PC-3 (cell line): ENCODE results near the gene PANK1. TPM values are rescaled to one million over a fixed set of nuclear protein-coding genes. Genes with fewer than 3 reads are reported as not detected.

ENCODE experiments used
- ATAC-seq: fragments of 200-7000 bp; cut with Tn5 transposase; 2 replicates; pipeline ENCODE4 v1.9.1; 2020; ENCODE audit warnings: mild to moderate bottlenecking, moderate library complexity
- BruUV-seq: library from RNA; stranded (reverse); fragments of 400-500 nt; replicated peaks from 2 replicates; lab custom pipeline; 2021; lab: Mats Ljungman, UMichigan
- CTCF ChIA-PET: fragments of 300-600 bp; sonication (Branson Sonifier 250); formaldehyde crosslinking; loops from one replicate; lab custom pipeline; 2022; ENCODE audit warnings: antibody characterized with exemption; lab: Charles Lee
- POLR2A ChIA-PET: fragments of 300-600 bp; sonication (Branson Sonifier 250); formaldehyde crosslinking; loops from one replicate; lab custom pipeline; 2022; ENCODE audit warnings: antibody characterized with exemption; ENCODE audit not compliant: unreplicated experiment; lab: Charles Lee
- DNase-seq: peaks from one replicate; pipeline ENCODE4 v3.0.0-alpha.2; 2015
- H2AFZ ChIP-seq: fragments of 300-600 bp; sonication (generic); 2 replicates; pipeline ENCODE4 v1.6.0; 2016; ENCODE audit warnings: antibody characterized with exemption, low read length
- H3F3A ChIP-seq: fragments of 300-600 bp; sonication (generic); one replicate; pipeline ENCODE4 v1.6.0; 2017; ENCODE audit warnings: antibody characterized with exemption, low read length, control low read depth, mild to moderate bottlenecking; ENCODE audit not compliant: unreplicated experiment
- H3K27ac ChIP-seq: fragments of 300-600 bp; sonication (generic); 2 replicates; pipeline ENCODE4 v1.5.1; 2016; ENCODE audit warnings: mild to moderate bottlenecking, low read length
- H3K27me3 ChIP-seq: fragments of 300-600 bp; sonication (generic); 2 replicates; pipeline ENCODE4 v1.6.1; 2016; ENCODE audit warnings: low read length, mixed read lengths
- H3K36me3 ChIP-seq: fragments of 300-600 bp; sonication (generic); 2 replicates; pipeline ENCODE4 v1.6.1; 2016; ENCODE audit warnings: low read depth, mixed run types, low read length, mixed read lengths
- H3K4me1 ChIP-seq: fragments of 300-600 bp; sonication (generic); 2 replicates; pipeline ENCODE4 v1.5.1; 2016; ENCODE audit warnings: low read length; ENCODE audit not compliant: insufficient read depth
- H3K4me2 ChIP-seq: fragments of 300-600 bp; sonication (generic); 2 replicates; pipeline ENCODE4 v1.6.0; 2016; ENCODE audit warnings: low read length
- H3K4me3 ChIP-seq: fragments of 300-600 bp; sonication (generic); 2 replicates; pipeline ENCODE4 v1.5.1; 2016; ENCODE audit warnings: mild to moderate bottlenecking, low read length, mixed read lengths
- H3K79me2 ChIP-seq: fragments of 300-600 bp; sonication (generic); 2 replicates; pipeline ENCODE4 v1.6.1; 2017; ENCODE audit warnings: low read length, mixed read lengths
- H3K9ac ChIP-seq: fragments of 300-600 bp; sonication (generic); 2 replicates; pipeline ENCODE4 v1.6.0; 2016; ENCODE audit warnings: mild to moderate bottlenecking, low read length
- H3K9me2 ChIP-seq: fragments of 300-600 bp; sonication (generic); replicated peaks from 2 replicates; pipeline ENCODE4 v1.6.1; 2016; ENCODE audit warnings: mixed run types, low read length, mixed read lengths
- H3K9me3 ChIP-seq: fragments of 300-600 bp; sonication (generic); 2 replicates; pipeline ENCODE4 v1.6.1; 2016; ENCODE audit warnings: low read length, mixed read lengths
- H4K20me1 ChIP-seq: fragments of 300-600 bp; sonication (generic); 2 replicates; pipeline ENCODE4 v1.6.1; 2016; ENCODE audit warnings: low read length, mixed read lengths
- EZH2 ChIP-seq: fragments of 300-600 bp; sonication (generic); IDR thresholded peaks from one replicate; pipeline ENCODE4 v1.6.1; 2017; ENCODE audit warnings: antibody characterized with exemption, mild to moderate bottlenecking, low read length; ENCODE audit not compliant: unreplicated experiment
- EZH2phosphoT487 ChIP-seq: fragments of 300-600 bp; sonication (generic); IDR thresholded peaks from 2 replicates; pipeline ENCODE4 v1.6.1; 2018; ENCODE audit warnings: mild to moderate bottlenecking, antibody characterized with exemption, low read length, borderline replicate concordance
- intact Hi-C: fragments of 100-400 bp; cut with micrococcal nuclease; formaldehyde crosslinking; loops from 2 replicates; pipeline ENCODE4 v1.9.0; 2023
- total RNA-seq: library from RNA; depleted of rRNA; stranded (reverse); fragments of >200 nt; gene quantifications from 2 replicates; pipeline ENCODE4 v1.2.3, GENCODE V29; 2014
- TF ChIP-seq, protein P1 (sequence below): fragments of 300-600 bp; sonication (generic); conservative IDR thresholded peaks from 2 replicates; pipeline ENCODE4 v1.5.1; 2017; ENCODE audit warnings: antibody characterized with exemption, low read depth, mild to moderate bottlenecking, low read length

PANK1 gene
- total RNA-seq, 1 experiment from 2014 or later, result 3.9 TPM

- ATAC-seq (no peak), DNase-seq (no peak)
- Histone ChIP-seq H3K4me2 (no peak overlapping the region), H3K4me3 (no peak overlapping the region), H3K27me3 (no peaks in the 10 kb centered on the region), H2AFZ (no peak overlapping the region), H3K9me2 (no peaks in the 10 kb centered on the region), H3K27ac (no peak overlapping the region), H3K9ac (no peak overlapping the region), H3K4me1 (peaks cover 3% of the 10 kb centered on the region; the same call in 1 of the 2 replicates), H3K9me3 (no peaks in the 10 kb centered on the region), H4K20me1 (no peaks in the 10 kb centered on the region), H3K79me2 (no peaks in the 10 kb centered on the region), H3K36me3 (no peaks in the 10 kb centered on the region), H3F3A (no peaks in the 10 kb centered on the region)
- ChIA-PET POLR2A (no interaction called here), CTCF (no interaction called here)
- TF ChIP-seq, protein P1, sequence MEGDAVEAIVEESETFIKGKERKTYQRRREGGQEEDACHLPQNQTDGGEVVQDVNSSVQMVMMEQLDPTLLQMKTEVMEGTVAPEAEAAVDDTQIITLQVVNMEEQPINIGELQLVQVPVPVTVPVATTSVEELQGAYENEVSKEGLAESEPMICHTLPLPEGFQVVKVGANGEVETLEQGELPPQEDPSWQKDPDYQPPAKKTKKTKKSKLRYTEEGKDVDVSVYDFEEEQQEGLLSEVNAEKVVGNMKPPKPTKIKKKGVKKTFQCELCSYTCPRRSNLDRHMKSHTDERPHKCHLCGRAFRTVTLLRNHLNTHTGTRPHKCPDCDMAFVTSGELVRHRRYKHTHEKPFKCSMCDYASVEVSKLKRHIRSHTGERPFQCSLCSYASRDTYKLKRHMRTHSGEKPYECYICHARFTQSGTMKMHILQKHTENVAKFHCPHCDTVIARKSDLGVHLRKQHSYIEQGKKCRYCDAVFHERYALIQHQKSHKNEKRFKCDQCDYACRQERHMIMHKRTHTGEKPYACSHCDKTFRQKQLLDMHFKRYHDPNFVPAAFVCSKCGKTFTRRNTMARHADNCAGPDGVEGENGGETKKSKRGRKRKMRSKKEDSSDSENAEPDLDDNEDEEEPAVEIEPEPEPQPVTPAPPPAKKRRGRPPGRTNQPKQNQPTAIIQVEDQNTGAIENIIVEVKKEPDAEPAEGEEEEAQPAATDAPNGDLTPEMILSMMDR, result no peak
- no peak for TF ChIP-seq EZH2phosphoT487
- TF ChIP-seq EZH2, result no peak
- no TSS peak for BruUV-seq
- intact Hi-C loops, result no loop called here
Measured at GRCh38 chr10:89652806-89653370, 7.8 kb upstream of the PANK1 start.

DNA sequence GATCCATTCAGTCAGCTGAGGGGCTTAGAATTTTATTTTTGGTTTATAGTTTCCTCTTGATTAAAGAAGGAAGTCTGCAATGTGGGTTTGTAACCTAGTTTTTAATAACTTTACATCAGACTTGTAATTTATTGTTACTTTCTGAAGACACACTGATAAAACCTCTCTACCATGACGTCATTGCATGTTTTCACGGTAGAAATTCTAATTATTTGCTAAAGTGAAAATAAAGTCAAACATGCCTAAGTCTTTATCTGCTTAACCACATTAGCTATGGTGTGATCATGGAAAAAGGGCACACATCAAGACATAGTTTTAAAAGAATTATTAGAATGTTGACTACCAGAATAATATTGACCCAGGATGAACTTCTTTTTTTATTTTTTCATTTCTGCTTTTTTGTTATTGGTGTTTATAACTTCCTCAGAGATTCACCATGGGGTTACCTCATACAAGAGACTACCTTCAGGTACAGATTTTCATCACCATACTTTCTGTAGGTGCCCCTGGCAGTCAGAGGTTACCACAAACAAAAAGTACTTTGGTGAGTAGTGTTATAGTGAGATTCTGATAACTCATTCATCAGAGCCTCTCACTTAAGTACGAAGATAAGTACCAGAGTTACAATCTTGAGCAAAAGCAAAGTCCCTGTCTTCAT lies 7.0 kb upstream of the PANK1 start:
- ATAC-seq, result no peak
- no peak overlapping the region for H3K4me2 ChIP-seq
- H2AFZ ChIP-seq, result no peak overlapping the region
- H4K20me1 ChIP-seq, result no peaks in the 10 kb centered on the region
- TF ChIP-seq, protein P1, result no peak
- no peak for TF ChIP-seq EZH2phosphoT487
- TF ChIP-seq EZH2, result no peak
- DNase-seq, result no peak
- no peaks in the 10 kb centered on the region for H3K9me2 ChIP-seq
- ChIA-PET CTCF (no interaction called here), POLR2A (no interaction called here)
- no peak overlapping the region for H3K27ac ChIP-seq
- H3K4me3 ChIP-seq, result no peak overlapping the region
- no peaks in the 10 kb centered on the region for H3K79me2 ChIP-seq
- no peak overlapping the region for H3K9ac ChIP-seq
- no peaks in the 10 kb centered on the region for H3K9me3 ChIP-seq
- no peaks in the 10 kb centered on the region for H3K27me3 ChIP-seq
- no peaks in the 10 kb centered on the region for H3F3A ChIP-seq
- intact Hi-C loops, result no loop called here
- peaks cover 3% of the 10 kb centered on the region; the same call in 1 of the 2 replicates for H3K4me1 ChIP-seq
- no peaks in the 10 kb centered on the region for H3K36me3 ChIP-seq
- no TSS peak for BruUV-seq

- no TSS peak for BruUV-seq
- no peaks in the 10 kb centered on the region for H3K9me3 ChIP-seq
- CTCF ChIA-PET, result no interaction called here
Measured at GRCh38 chr10:89651205-89651915, 6.3 kb upstream of the PANK1 start.

More at GRCh38 chr10:89651205-89651915, 6.3 kb upstream of the PANK1 start:
- Histone ChIP-seq H3K79me2 (no peaks in the 10 kb centered on the region), H3K27me3 (no peaks in the 10 kb centered on the region), H3K27ac (no peak overlapping the region), H3K4me1 (peaks cover 3% of the 10 kb centered on the region; the same call in 1 of the 2 replicates), H3K4me3 (no peak overlapping the region), H4K20me1 (no peaks in the 10 kb centered on the region), H3F3A (no peaks in the 10 kb centered on the region), H3K4me2 (no peak overlapping the region), H3K36me3 (no peaks in the 10 kb centered on the region), H3K9me2 (no peaks in the 10 kb centered on the region), H3K9ac (no peak overlapping the region), H2AFZ (no peak overlapping the region)
- TF ChIP-seq EZH2phosphoT487 (no peak), EZH2 (no peak)
- TF ChIP-seq, protein P1, result no peak
- POLR2A ChIA-PET, result no interaction called here
- intact Hi-C loops, result no loop called here
- ATAC-seq (no peak), DNase-seq (no peak)
